H1 (cell line): ENCODE measurements around the gene THPO. TPM values are rescaled to one million over a fixed set of nuclear protein-coding genes. Genes with fewer than 3 reads are reported as not detected.

Source experiments
- ATF2 ChIP-seq: IDR thresholded peaks from 2 replicates; pipeline ENCODE4 v1.6.1; 2012; ENCODE audit warnings: low read length, inconsistent platforms
- BCL11A ChIP-seq, 2 experiments: IDR thresholded peaks; one replicate each; pipeline ENCODE4 v1.6.1; 2011; ENCODE audit warnings: low read depth in 2 of 2, low read length in 2 of 2, mild to moderate bottlenecking in 2 of 2
- BRCA1 ChIP-seq: IDR thresholded peaks from 2 replicates; pipeline ENCODE4 v1.6.1; 2012; ENCODE audit warnings: low read depth, low read length, improper control_type of control experiment
- CBX5 ChIP-seq: fragments of 300-800, 300-1000 bp; sonication (generic); IDR thresholded peaks from 2 replicates; pipeline ENCODE4 v1.7.1; 2016; ENCODE audit warnings: antibody characterized with exemption, low read length, low read depth
- CREB1 ChIP-seq: IDR thresholded peaks from 2 replicates; pipeline ENCODE4 v1.6.1; 2012; ENCODE audit warnings: inconsistent platforms
- EGR1 ChIP-seq: IDR thresholded peaks from 2 replicates; pipeline ENCODE4 v1.6.1; 2011; ENCODE audit warnings: low read depth, low read length, borderline replicate concordance
- KDM1A ChIP-seq: fragments of 200-600, 300-600 bp; sonication (generic); IDR thresholded peaks from 2 replicates; pipeline ENCODE4 v1.7.1; 2016; ENCODE audit warnings: mild to moderate bottlenecking, low read length, borderline replicate concordance
- KDM5A ChIP-seq: fragments of 200-600 bp; IDR thresholded peaks from 2 replicates; pipeline ENCODE4 v1.7.1; 2012; ENCODE audit warnings: mild to moderate bottlenecking, low read length, inconsistent platforms, mixed read lengths
- MAFK ChIP-seq: IDR thresholded peaks from 2 replicates; pipeline ENCODE4 v1.6.1; 2012; ENCODE audit warnings: low read depth, mild to moderate bottlenecking, improper control_type of control experiment, low read length
- POLR2A ChIP-seq, 2 experiments: IDR thresholded peaks; 1 replicate in 1 of 2; 2 replicates in 1 of 2; pipeline ENCODE4 v1.6.1; 2011; ENCODE audit warnings: low read depth in 2 of 2, low read length in 2 of 2, mild to moderate bottlenecking in 2 of 2; ENCODE audit errors: control extremely low read depth in 1 of 2
- SAP30 ChIP-seq: fragments of 300-600 bp; sonication (generic); IDR thresholded peaks from 2 replicates; pipeline ENCODE4 v1.7.1; 2012; ENCODE audit warnings: low read length, moderate library complexity, mild to moderate bottlenecking, inconsistent platforms; ENCODE audit not compliant: insufficient read depth, insufficient replicate concordance
- SIRT6 ChIP-seq: IDR thresholded peaks from one replicate; pipeline ENCODE4 v1.7.1; 2012; ENCODE audit warnings: low read length, inconsistent platforms
- SP4 ChIP-seq: IDR thresholded peaks from 2 replicates; pipeline ENCODE4 v1.6.1; 2012; ENCODE audit warnings: low read length, inconsistent platforms
- SRF ChIP-seq: IDR thresholded peaks from 2 replicates; pipeline ENCODE4 v1.6.1; 2011; ENCODE audit warnings: mild to moderate bottlenecking, low read depth, low read length, moderate library complexity
- SUZ12 ChIP-seq: fragments of 200-600 bp; sonication (generic); IDR thresholded peaks from 2 replicates; pipeline ENCODE4 v1.6.1; 2012; ENCODE audit warnings: mild to moderate bottlenecking, inconsistent platforms, low read length, moderate library complexity, mixed read lengths
- TAF1 ChIP-seq: IDR thresholded peaks from 2 replicates; pipeline ENCODE4 v1.6.1; 2011; ENCODE audit warnings: mild to moderate bottlenecking, low read depth, low read length
- TAF7 ChIP-seq: optimal IDR thresholded peaks from 2 replicates; pipeline ENCODE3; 2011; ENCODE audit warnings: low read depth, mild to moderate bottlenecking, inconsistent platforms, low read length, moderate library complexity, borderline replicate concordance
- YY1 ChIP-seq: IDR thresholded peaks from 2 replicates; pipeline ENCODE4 v1.6.1; 2011; ENCODE audit warnings: low read depth, mild to moderate bottlenecking, low read length
- polyA plus RNA-seq, 7 experiments: library from polyadenylated mRNA; depleted of rRNA in 3 of 7; stranded (reverse) in 5 of 7; unstranded in 2 of 7; fragments of >200 nt in 5 of 7; fragments of 200-250 nt in 2 of 7; gene quantifications; 1 replicate in 5 of 7; 2 replicates in 1 of 7; 4 replicates in 1 of 7; pipeline versions ENCODE4 v1.2.1 to v1.2.3, GENCODE V29; 2011 to 2013; ENCODE audit warnings: missing spikeins in 2 of 7, mixed read lengths in 2 of 7
- total RNA-seq: library from RNA; stranded (reverse); fragmentation: NEBNext Ultra II Directional; extraction: Animal tissue kit (Norgen Biotek cat#: 25700); gene quantifications from 2 replicates; pipeline ENCODE4 v1.2.1, GENCODE V29; 2021

The THPO gene
- total and polyA plus RNA-seq, 2 of the 8 experiments (the other 6 are each of a cell fraction or from before 2014, with no cell fraction given): 0.82 to 1.2 TPM

DNA sequence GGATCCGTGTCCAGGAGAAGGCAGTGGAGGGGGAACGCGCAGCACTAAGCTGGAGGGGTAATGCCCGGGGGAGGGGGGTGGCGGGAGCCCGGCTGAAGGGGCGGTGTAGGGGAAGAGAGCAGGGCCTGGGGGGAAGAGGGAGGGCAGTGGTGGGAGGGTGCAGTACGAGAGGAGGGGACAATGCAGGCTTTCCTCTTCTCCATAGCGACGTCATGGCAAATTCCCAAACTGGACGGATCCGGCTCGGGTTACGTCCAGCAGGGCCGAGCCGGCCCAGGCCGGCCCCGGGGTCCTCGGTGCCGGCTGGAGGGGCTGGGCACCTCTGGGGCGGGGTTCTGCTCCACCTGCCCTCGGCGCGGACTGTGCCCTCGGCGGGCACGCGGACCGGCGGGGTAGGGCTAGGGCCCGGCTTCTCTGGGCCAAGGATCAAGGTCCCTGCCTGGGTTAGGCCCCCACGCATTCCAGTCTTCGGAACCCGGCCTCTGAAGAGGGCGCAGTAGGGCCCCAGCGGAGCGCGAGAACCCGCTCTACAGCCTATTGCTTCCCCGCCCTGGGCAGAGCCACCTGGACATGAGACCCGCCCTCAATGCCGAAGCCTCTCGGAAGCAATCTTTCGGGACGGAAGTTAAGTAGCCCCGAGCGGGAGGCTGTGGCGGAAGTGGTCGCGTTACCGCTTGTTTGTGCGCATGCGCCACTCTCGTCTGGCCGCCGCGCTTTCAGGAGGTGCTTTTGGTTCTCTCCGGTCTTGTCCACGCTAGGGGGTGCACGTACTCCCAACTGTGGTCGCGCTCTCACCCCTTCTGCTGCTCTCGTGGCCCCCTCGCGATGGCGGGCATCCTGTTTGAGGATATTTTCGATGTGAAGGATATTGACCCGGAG lies 15.1 kb downstream of the THPO start (continued):
- no peak for TF ChIP-seq KDM1A
- TF ChIP-seq ATF2: 0 out of 2 replicates have a peak, but pooled peaks have one; percentile 30
- TF ChIP-seq SAP30: peak; percentile 37
- TF ChIP-seq CREB1: peak; percentile 63
- TF ChIP-seq YY1: no peak
- TF ChIP-seq KDM5A: no peak
- peak; percentile 81 for TF ChIP-seq TAF1
- peak in 1 of 2 experiments; percentile 86; a peak in 2 of 3 replicates for TF ChIP-seq POLR2A (IDR thresholded peaks at IDR 0.05; ENCODE audit: control extremely low read depth in 1 of 2, low read depth in 2 of 2, low read length in 2 of 2)
- TF ChIP-seq SIRT6: no peak
- TF ChIP-seq SUZ12: no peak
- TF ChIP-seq SRF: no peak
- TF ChIP-seq MAFK: no peak
- TF ChIP-seq BCL11A (IDR thresholded peaks at IDR 0.05; ENCODE audit: low read depth in 2 of 2, low read length in 2 of 2): no peak
- TF ChIP-seq CBX5: no peak
- 0 out of 2 replicates have a peak, but pooled peaks have one; percentile 51 for TF ChIP-seq EGR1
- TF ChIP-seq SP4: no peak
- peak; percentile 30 for TF ChIP-seq TAF7
- TF ChIP-seq BRCA1: 0 out of 2 replicates have a peak, but pooled peaks have one; percentile 49
